ENCODE data around the gene RPS6KC1. TPM values are rescaled to one million over a fixed set of nuclear protein-coding genes. Genes with fewer than 3 reads are reported as not detected.

RPS6KC1 gene
- total and polyA plus RNA-seq, 2 of the 4 experiments (the other 2 are of a cell fraction) = 7.9 to 23.7 TPM

DNA sequence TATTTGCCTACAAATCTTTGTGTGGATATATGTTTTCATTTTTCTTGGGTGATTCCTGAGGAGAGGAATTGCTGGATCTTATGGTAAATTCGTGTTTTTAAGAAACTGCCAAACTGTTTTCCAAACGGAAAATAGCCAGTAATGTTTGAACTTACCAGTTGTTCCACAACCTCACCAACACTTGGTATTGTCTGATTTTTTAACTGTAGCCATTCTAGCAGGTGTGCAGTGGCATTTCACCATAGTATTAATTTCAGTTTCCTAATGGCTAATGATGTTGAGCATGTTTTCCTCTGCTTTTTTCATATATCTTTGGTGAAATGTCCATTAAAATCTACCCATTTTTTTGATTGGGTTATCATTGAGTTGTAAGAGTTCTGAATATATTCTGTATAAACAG lies 56.6 kb downstream of the RPS6KC1 start:
- H2AK9ac ChIP-seq (replicated peaks; ENCODE audit: low read depth, low read length, poor library complexity) = no peak overlapping the region
- no peak overlapping the region for H4K5ac ChIP-seq (ENCODE audit: low read depth, low read length)
- H2AFZ ChIP-seq (replicated peaks; ENCODE audit: low read length, poor library complexity) = no peak overlapping the region
- in situ Hi-C loops (cut with MboI; ENCODE audit: low sequenced_read_pairs) = no loop called here
- H3K9me1 ChIP-seq (ENCODE audit: insufficient read depth, low read length) = no peaks in the 10 kb centered on the region
- H3K79me1 ChIP-seq (ENCODE audit: low read depth in 1 of 2, low read length in 2 of 2) = peaks cover 6 to 10% of the 10 kb centered on the region in 2 experiments; a peak in 3 of 4 replicates
- no peak overlapping the region for H3K4ac ChIP-seq (ENCODE audit: low read depth, low read length)
- H3K23ac ChIP-seq (ENCODE audit: low read depth, low read length) = no peak overlapping the region
- ChIA-PET CTCF (no interaction called here), POLR2A (ENCODE audit: unreplicated experiment) (no interaction called here)
- peaks cover 2% of the 10 kb centered on the region; the same call in 1 of the 2 replicates for H3K36me3 ChIP-seq (ENCODE audit: control insufficient read depth, insufficient read depth, low read length)
- no peak overlapping the region for H3K56ac ChIP-seq (ENCODE audit: extremely low read depth, insufficient read depth, low read length)
- no peaks in the 10 kb centered on the region for H3K27me3 ChIP-seq (ENCODE audit: control insufficient read depth, insufficient read depth, low read length)
- no peak overlapping the region for H2BK15ac ChIP-seq (ENCODE audit: low read depth, low read length)
- H3K9ac ChIP-seq (ENCODE audit: low read depth, low read length) = no peak overlapping the region
- 0 out of 2 replicates have a peak, but pooled peaks cover 3% of the 10 kb centered on the region for H4K20me1 ChIP-seq (ENCODE audit: insufficient read depth, low read length)
- no peak overlapping the region for H2AK5ac ChIP-seq (ENCODE audit: low read depth, low read length)
- no peak overlapping the region for H2BK5ac ChIP-seq (ENCODE audit: low read depth, low read length, poor library complexity, severe bottlenecking)
- WGBS, 2 experiments (ENCODE audit: extremely low coverage in 2 of 2, insufficient read length in 1 of 2) = no CpG with 5 or more reads among the region's 2 CpGs
- no peak overlapping the region for H2BK120ac ChIP-seq (ENCODE audit: low read depth, low read length)
- no peak overlapping the region for H3K14ac ChIP-seq (replicated peaks; ENCODE audit: low read depth, low read length)
- intact Hi-C loops (cut with micrococcal nuclease) = no loop called here
- DNase-seq (no peak), ATAC-seq (ENCODE audit: low read depth) (no peak)
- BruUV-seq (replicated peaks) = no TSS peak
- no peaks in the 10 kb centered on the region for H3K4me1 ChIP-seq (ENCODE audit: control insufficient read depth, insufficient read depth, low read length)
- H3K27ac ChIP-seq (ENCODE audit: insufficient read depth, low read length) = no peak overlapping the region
- H3K4me2 ChIP-seq (ENCODE audit: low read depth, low read length) = no peak overlapping the region
- H4K91ac ChIP-seq (ENCODE audit: insufficient read depth, low read depth, low read length) = no peak overlapping the region
- TF ChIP-seq, protein P1, sequence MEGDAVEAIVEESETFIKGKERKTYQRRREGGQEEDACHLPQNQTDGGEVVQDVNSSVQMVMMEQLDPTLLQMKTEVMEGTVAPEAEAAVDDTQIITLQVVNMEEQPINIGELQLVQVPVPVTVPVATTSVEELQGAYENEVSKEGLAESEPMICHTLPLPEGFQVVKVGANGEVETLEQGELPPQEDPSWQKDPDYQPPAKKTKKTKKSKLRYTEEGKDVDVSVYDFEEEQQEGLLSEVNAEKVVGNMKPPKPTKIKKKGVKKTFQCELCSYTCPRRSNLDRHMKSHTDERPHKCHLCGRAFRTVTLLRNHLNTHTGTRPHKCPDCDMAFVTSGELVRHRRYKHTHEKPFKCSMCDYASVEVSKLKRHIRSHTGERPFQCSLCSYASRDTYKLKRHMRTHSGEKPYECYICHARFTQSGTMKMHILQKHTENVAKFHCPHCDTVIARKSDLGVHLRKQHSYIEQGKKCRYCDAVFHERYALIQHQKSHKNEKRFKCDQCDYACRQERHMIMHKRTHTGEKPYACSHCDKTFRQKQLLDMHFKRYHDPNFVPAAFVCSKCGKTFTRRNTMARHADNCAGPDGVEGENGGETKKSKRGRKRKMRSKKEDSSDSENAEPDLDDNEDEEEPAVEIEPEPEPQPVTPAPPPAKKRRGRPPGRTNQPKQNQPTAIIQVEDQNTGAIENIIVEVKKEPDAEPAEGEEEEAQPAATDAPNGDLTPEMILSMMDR (conservative IDR thresholded peaks at IDR 0.05; ENCODE audit: low read depth, low read length) = no peak
- no peak for TF ChIP-seq RAD21 (IDR thresholded peaks at IDR 0.05; ENCODE audit: low read length)
- TF ChIP-seq, protein P2, sequence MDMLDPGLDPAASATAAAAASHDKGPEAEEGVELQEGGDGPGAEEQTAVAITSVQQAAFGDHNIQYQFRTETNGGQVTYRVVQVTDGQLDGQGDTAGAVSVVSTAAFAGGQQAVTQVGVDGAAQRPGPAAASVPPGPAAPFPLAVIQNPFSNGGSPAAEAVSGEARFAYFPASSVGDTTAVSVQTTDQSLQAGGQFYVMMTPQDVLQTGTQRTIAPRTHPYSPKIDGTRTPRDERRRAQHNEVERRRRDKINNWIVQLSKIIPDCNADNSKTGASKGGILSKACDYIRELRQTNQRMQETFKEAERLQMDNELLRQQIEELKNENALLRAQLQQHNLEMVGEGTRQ (IDR thresholded peaks at IDR 0.05; ENCODE audit: low read depth, low read length) = no peak
- no peak for TF ChIP-seq RCOR1 (IDR thresholded peaks at IDR 0.05; ENCODE audit: insufficient replicate concordance, low read length)
- no peak for TF ChIP-seq BHLHE40 (IDR thresholded peaks at IDR 0.05; ENCODE audit: low read depth, low read length)
- TF ChIP-seq NFE2L2 (IDR thresholded peaks at IDR 0.05; ENCODE audit: low read depth, low read length) = no peak
- no peak for TF ChIP-seq FOS (IDR thresholded peaks at IDR 0.05; ENCODE audit: low read depth, low read length)
- no peak for TF ChIP-seq POLR2A (IDR thresholded peaks at IDR 0.05; ENCODE audit: low read depth, low read length)
- TF ChIP-seq MAFK (IDR thresholded peaks at IDR 0.05; ENCODE audit: low read depth, low read length) = no peak
- TF ChIP-seq SMC3 (IDR thresholded peaks at IDR 0.05; ENCODE audit: low read depth, low read length) = no peak
- no peak for TF ChIP-seq MAZ (IDR thresholded peaks at IDR 0.05; ENCODE audit: borderline replicate concordance, low read depth, low read length)
- no peak for TF ChIP-seq CEBPB (IDR thresholded peaks at IDR 0.05; ENCODE audit: low read depth, low read length)
- no peak for TF ChIP-seq MXI1 (IDR thresholded peaks at IDR 0.05; ENCODE audit: borderline replicate concordance, low read depth, low read length)
- TF ChIP-seq CHD1 (IDR thresholded peaks at IDR 0.05; ENCODE audit: low read depth, low read length) = no peak
- TF ChIP-seq RFX5 (IDR thresholded peaks at IDR 0.05; ENCODE audit: low read depth, low read length) = no peak
- TF ChIP-seq, protein P3, sequence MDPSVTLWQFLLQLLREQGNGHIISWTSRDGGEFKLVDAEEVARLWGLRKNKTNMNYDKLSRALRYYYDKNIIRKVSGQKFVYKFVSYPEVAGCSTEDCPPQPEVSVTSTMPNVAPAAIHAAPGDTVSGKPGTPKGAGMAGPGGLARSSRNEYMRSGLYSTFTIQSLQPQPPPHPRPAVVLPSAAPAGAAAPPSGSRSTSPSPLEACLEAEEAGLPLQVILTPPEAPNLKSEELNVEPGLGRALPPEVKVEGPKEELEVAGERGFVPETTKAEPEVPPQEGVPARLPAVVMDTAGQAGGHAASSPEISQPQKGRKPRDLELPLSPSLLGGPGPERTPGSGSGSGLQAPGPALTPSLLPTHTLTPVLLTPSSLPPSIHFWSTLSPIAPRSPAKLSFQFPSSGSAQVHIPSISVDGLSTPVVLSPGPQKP (IDR thresholded peaks at IDR 0.05; ENCODE audit: borderline replicate concordance, low read depth, low read length) = no peak
- dilution Hi-C loops (cut with HindIII; ENCODE audit: low sequenced_read_pairs, unreplicated experiment) = no loop called here
- H3K4me3 ChIP-seq (ENCODE audit: insufficient read depth, low read depth, low read length) = no peak overlapping the region
- H4K8ac ChIP-seq (ENCODE audit: low read depth in 2 of 2, low read length in 2 of 2) = no peak overlapping the region
- no peak overlapping the region for H2BK20ac ChIP-seq (ENCODE audit: low read depth, low read length)
- no peaks in the 10 kb centered on the region for H3K9me3 ChIP-seq (ENCODE audit: control insufficient read depth, insufficient read depth, low read length)
- H3K18ac ChIP-seq (ENCODE audit: low read depth, low read length) = no peak overlapping the region
